DMS 273 treated with DMSO at 0.1 percent for 48 hours (cell line): ENCODE measurements around the gene REST.
"Not testable (repeated sequence)": the region's sequence is repeated elsewhere in the genome, so short reads cannot be mapped to it uniquely, and the experiment has no call there.

Experiments used
- DNase-seq: peaks from one replicate; lab custom pipeline; 2025; lab: John Stamatoyannopoulos, UW

REST gene

GRCh38 chr4:56908206-56909085 is 746 bp downstream of the REST start:
- DNase-seq = no peak

- DNase-seq = no peak
Measured at GRCh38 chr4:56909086-56909894, 1.6 kb downstream of the REST start.

- no peak for DNase-seq
Measured at GRCh38 chr4:56910172-56910967, 2.7 kb downstream of the REST start.

- DNase-seq = no peak
Measured at GRCh38 chr4:56914336-56914735, 6.6 kb downstream of the REST start.

GRCh38 chr4:56914977-56915376 is 7.3 kb downstream of the REST start:
- not testable (repeated sequence) for DNase-seq

- no peak for DNase-seq
Measured at GRCh38 chr4:56927196-56927595, 19.5 kb downstream of the REST start.

GRCh38 chr4:56930638-56931037 is 22.9 kb downstream of the REST start:
- DNase-seq = no peak

- DNase-seq = no peak
Measured at GRCh38 chr4:56931924-56932323, 24.2 kb downstream of the REST start.

GRCh38 chr4:56937262-56937661 is 29.6 kb downstream of the REST start:
- DNase-seq = no peak

GRCh38 chr4:56939826-56940225 is 32.1 kb downstream of the REST start:
- DNase-seq = not testable (repeated sequence)

- DNase-seq = no peak
Measured at GRCh38 chr4:56940403-56940802, 32.7 kb downstream of the REST start.

- DNase-seq = no peak
Measured at GRCh38 chr4:56940971-56941370, 33.3 kb downstream of the REST start.

- DNase-seq = no peak
Measured at GRCh38 chr4:56941403-56941802, 33.7 kb downstream of the REST start.

GRCh38 chr4:56953680-56954520 is 46.2 kb downstream of the REST start:
- DNase-seq = no peak

- DNase-seq = no peak
Measured at GRCh38 chr4:56958111-56958517, 50.4 kb downstream of the REST start.

- DNase-seq = no peak
Measured at GRCh38 chr4:56959100-56959499, 51.4 kb downstream of the REST start.

- no peak for DNase-seq
Measured at GRCh38 chr4:56961107-56961500, 53.4 kb downstream of the REST start.

- DNase-seq = no peak
Measured at GRCh38 chr4:56971383-56971782, 63.7 kb downstream of the REST start.

- DNase-seq = no peak
Measured at GRCh38 chr4:56972389-56972788, 64.7 kb downstream of the REST start.

GRCh38 chr4:56972809-56973208 is 65.1 kb downstream of the REST start:
- no peak for DNase-seq

- no peak for DNase-seq
Measured at GRCh38 chr4:56973336-56973735, 65.6 kb downstream of the REST start.
